NCI-H2081 (cell line): ENCODE measurements around the gene ZNF181.
"Not testable (repeated sequence)": the region's sequence is repeated elsewhere in the genome, so short reads cannot be mapped to it uniquely, and the experiment has no call there.

Experiments
- DNase-seq, 2 experiments: peaks; one replicate each; lab custom pipeline; 2025; lab: John Stamatoyannopoulos, UW

ZNF181 gene

GRCh38 chr19:34733746-34734536, at the start of gene ZNF181:
Gene ZNF181 (plus strand): TSS chr19:34734243. CDS start chr19:34735038, 795 bp downstream.
- DNase-seq = peak; percentile 77 to 88

- not testable (repeated sequence) for DNase-seq
Observed at GRCh38 chr19:34685266-34685665, 48.8 kb upstream of the ZNF181 start.

DNA sequence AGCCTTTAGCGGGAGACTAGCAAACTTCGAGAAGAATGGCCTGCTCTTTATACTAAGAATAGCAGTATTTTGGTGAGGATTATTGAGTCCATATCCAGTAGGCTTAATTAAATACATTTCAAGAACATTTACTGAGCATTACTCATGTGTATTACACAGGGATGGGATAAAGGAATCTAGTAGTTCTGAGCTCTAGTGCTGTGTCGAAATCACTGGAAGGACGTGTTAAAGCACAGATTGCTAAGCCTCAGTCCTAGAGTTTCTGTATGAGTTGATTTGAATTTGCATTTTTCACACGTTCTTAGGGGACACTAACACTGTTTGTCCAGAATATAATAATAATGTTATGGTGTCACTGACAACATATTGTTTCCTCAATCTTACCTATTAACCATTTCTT, 47.6 kb upstream of the ZNF181 start:
- DNase-seq = no peak

DNA sequence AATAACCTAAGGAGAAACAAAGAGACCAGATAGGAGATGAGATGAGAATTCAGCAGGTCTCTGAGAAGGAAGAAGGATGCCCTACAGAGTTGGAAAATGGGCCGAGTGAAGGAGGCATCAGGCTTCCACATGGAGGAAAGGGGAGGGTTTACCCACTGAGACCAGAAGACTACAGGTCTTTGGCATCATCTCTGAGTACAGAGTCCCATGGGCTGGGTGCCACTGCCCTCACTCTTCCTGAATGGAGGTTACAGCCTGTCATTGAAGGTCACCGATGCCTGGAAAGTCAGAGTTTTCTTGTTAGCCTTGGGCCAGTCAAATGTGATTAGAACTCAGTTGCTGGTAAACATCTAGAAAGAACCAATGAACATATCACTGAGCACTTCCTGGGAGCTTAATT, 46.7 kb upstream of the ZNF181 start:
- DNase-seq = no peak

- DNase-seq = no peak
Observed at GRCh38 chr19:34688592-34688991, 45.5 kb upstream of the ZNF181 start.

GRCh38 chr19:34690372-34690771, 43.7 kb upstream of the ZNF181 start:
- no peak for DNase-seq

DNA sequence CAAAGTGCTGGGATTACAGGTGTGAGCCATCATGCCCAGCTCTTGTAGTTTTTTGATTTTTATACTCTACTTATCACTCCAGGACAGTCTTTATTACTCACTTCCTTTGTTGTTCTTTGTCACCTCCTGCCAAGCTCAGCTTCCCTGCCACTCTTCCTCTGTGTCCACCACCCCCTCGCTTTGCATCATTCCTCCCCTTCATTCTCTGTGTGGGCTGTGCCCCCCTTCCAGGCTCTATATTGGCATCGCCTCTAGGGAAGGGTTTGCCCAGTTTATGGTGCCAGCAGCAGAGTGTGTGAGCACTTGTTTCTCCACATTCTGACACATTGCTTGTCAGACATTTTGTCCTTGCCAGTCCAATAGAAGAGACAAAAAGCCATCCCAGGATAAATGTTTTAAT, 41.5 kb upstream of the ZNF181 start:
- DNase-seq = no peak

DNA sequence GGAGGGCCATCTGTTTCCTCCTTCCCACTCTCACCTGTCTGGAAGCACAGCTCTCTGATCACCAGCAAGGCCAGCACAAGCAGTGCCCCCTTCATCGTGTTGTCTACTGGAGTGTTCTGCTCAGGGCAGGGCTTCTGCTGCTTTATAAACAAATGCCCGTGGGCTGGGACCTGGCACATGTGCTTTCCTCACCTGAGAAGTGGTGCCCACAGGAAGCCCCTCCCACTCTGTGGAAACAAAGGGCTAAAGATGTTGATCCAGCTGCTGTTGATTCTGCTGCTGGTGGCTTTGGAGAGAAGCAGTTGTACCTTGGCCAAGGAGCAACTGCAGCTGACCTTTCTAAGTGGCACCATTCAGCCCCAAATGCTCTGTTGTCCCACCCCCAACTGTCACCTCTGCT, 26.4 kb upstream of the ZNF181 start:
- DNase-seq = peak; percentile 1 to 49

GRCh38 chr19:34711890-34712289, 22.2 kb upstream of the ZNF181 start:
- no peak for DNase-seq

GRCh38 chr19:34712395-34713261, 21.4 kb upstream of the ZNF181 start:
- peak; percentile 69 to 82 for DNase-seq

DNA sequence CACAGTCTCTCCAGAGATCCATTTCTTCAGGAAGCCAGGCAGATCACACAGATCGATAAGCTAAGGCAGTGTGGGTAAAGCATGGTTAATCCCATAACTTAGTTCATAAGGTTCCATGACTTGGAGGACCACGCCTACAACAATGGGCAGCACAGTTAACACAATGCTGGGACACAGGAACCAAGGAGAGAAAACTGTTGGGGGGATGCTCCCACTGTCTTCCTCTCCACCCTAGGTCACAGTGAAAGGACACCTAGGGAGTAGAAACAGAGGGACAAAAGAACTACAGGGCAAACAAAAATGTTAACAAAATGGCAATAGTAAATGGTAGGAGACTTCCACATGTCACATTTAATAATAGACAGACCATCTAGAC, 20.8 kb upstream of the ZNF181 start:
- no peak for DNase-seq

DNA sequence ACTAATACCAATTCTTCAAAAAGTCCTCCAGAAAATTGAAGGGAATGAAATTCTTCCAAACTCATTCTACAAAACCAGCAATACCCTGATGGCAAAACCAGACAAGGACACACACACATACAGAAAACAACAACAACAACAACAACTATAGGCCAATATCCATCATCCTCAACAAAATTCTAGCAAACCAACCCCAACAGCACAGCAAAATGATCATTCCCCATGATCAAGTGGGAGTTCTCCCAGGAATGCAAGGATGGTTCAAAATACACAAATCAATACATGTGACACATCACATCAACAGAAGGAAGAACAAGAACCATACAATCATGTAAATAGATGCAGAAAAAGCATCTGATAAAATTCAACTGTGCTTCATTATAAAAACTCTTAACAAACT, 18.7 kb upstream of the ZNF181 start:
- DNase-seq = no peak

DNA sequence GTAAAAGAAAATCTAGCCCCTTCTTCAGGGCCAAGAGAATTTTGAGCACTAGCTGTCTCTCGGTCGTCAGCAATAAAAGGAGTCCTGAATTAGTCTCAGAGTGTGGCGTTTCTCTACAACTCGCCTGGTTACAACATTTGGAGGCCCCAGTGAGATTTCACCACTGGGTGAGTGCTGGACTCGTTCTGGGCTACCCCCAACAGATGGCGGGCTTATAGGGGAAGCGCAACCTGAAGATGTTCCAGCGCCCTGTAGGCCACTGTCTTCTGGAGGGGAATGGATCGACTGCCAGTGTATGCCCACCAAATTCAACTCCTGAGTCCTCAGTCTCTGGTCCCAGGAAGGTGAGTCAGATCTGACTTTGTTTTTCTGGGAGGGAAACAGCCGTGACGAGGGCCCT, 11.7 kb upstream of the ZNF181 start:
- no peak for DNase-seq

DNA sequence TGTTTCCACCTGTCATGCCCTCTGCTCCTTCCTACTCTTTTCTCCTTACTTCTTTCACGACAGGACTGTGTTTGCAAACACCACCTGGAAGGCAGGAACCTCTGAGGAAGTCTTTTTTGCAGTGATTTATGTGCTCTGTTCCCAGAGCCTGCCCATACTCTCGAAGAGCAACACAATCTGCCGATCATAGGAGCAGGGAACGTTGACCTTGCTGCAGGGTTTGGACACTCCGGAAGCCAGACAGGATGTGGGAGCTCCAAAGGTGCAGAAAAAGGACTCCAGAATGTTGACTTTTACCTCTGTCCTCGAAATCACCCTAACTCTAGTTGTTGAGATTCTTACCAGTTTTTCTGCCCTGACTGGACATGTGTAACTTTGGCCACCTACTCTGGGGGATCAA, 8.6 kb upstream of the ZNF181 start:
- DNase-seq = no peak

- no peak for DNase-seq
Observed at GRCh38 chr19:34731019-34731829, 2.8 kb upstream of the ZNF181 start.

- DNase-seq = no peak
Observed at GRCh38 chr19:34731964-34732363, 2.1 kb upstream of the ZNF181 start.

DNA sequence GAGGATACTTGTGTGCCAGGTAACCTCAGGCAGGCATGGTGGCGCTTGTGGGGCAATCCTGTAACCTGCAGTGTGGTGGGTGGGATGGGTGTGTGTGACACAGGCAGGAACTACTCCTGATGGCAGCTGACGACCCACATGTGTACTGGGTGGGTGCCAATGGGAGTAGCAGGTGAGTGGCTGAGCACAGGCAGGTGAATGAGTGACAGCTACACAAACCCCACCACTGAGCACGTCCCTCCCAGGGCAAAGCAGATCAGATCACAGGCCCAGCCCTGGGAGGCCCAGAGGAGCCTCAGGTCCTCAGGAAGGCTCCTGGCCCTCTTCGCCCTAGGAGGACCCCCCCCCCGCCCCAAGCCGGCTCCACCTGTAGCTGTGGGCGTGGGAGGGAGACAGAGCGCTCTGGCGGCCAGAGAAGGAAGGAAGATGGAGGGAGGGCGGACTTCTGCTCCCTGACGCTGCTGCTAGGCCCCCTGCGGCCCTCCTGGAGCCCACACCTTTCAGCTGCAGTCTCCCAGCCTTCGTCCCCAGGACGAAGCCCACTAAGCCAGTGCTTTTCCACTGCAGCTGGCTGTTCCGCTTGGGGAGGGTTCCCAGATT, 1.3 kb upstream of the ZNF181 start:
- DNase-seq = no peak

GRCh38 chr19:34733266-34733745, 737 bp upstream of the ZNF181 start:
- peak in 1 of 2 experiments; percentile 22 for DNase-seq

DNA sequence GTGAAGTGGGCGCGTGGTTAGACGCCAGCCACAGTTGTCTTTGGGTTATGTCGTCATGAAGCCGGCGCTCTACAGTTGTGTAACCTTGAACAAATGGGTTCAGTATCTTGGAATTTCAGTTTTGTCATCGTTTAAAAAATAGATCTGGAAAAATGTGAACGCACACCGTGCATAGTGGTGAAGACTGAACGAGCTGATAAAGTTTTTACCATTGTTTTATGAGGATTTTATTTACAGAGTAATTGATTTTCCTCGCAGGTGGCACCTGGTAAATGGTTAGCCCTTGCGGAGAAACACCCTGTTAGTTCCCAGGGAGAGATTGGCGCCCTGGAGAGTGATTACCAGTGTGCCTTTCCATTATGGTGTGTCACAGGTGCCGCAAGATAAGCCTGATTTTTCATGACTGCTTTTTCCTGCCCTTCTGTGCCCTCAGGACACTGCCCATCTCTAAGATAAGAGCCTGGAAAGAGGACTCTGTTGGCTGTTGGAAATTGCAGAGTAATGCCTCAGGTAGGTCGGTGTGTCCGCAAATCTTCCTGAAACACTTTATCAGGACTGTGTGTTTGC, 577 bp downstream of the ZNF181 start:
- DNase-seq = peak; percentile 23 to 73

DNA sequence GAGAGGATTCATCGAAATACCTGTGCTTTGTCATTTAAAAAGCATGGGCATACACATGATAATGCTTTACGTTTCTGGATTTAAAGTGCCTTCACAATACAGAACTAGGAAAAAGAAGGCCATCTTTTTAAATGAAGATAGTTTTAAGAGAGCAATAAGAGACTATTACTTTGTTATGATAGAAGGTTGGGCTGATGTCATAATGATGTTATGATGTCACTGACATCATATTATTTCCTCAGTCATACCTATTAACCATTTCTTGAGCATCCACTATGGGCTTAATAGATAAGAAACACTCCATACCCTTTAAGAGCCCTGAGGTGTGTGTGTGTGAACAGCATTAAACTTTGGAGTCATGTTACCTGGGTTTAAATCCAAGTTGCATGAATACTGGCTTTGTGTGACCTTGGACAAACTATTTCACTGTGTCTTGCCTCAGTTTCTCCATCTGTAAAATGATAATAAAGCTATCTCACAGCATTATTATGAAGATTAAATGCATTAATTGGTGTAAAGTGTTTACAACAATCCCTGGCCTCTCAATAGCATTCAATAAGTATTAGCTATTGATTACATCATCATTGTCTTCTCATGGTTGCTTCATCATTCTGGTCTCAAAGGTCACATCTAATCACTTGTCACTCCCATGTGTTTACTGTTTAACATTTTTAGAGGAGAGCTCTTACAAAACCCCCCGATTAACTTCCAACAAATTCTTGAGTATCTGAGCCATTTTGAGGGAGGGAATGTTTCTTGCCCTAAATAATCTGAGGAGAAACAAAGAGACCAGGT, 11.1 kb downstream of the ZNF181 start:
- DNase-seq = no peak

- no peak for DNase-seq
Observed at GRCh38 chr19:34757441-34757840, 23.4 kb downstream of the ZNF181 start.
